ENCODE data around the gene ZNF562.
A peak's percentile ranks its signal among the peaks of the same experiment; 100 is the strongest.
"Not testable (repeated sequence)": the region's sequence is repeated elsewhere in the genome, so short reads cannot be mapped to it uniquely, and the experiment has no call there.

The ZNF562 gene

DNA sequence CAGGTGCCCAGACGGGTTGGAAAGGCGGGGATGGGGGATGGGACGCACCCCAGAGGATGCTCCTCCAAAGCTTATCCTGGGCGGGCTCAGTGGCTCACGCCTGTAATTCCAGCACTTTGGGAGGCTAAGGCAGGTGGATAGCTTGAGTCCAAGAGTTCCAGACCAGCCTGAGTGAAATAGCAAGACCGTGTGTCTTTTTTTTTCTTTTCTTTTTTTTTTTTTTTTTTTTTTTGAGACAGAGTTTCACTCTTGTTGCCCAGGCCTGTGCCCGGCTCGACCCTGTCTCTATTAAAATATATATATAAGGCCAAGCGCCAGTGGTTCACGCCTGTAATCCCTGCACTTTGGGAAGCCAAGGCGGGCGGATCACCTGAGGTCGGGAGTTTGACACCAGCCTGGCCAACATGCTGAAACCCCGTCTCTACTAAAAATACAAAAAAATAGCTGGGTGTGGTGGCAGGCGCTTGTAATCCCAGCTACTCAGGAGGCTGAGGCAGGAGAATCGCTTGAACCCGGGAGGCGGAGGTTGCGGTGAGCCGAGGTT is 530 bp upstream of the ZNF562 start:
- Histone ChIP-seq H3K9ac (ENCODE audit: low read depth, low read length) (peak overlapping the region; percentile 90), H3K36me3 (ENCODE audit: insufficient read depth, low read length) (peaks cover 31% of the 10 kb centered on the region), H3K4me3 (ENCODE audit: low read length) (peak overlapping the region; percentile 87), H3K4me2 (ENCODE audit: low read length) (peak overlapping the region; percentile 81), H3K9me3 (replicated peaks; ENCODE audit: low read length) (peaks cover 15% of the 10 kb centered on the region)
- not testable (repeated sequence) for H3K27me3 ChIP-seq (ENCODE audit: control insufficient read depth, insufficient read depth, low read length); H3K4me1 ChIP-seq (ENCODE audit: control insufficient read depth, insufficient read depth, low read length)

GRCh38 chr19:9673912-9674662 is 813 bp downstream of the ZNF562 start:
- Histone ChIP-seq H3K4me3 (ENCODE audit: low read length) (peak overlapping the region; percentile 87), H3K9ac (ENCODE audit: low read depth, low read length) (peak overlapping the region; percentile 90), H3K27me3 (ENCODE audit: control insufficient read depth, insufficient read depth, low read length) (no peaks in the 10 kb centered on the region)

DNA sequence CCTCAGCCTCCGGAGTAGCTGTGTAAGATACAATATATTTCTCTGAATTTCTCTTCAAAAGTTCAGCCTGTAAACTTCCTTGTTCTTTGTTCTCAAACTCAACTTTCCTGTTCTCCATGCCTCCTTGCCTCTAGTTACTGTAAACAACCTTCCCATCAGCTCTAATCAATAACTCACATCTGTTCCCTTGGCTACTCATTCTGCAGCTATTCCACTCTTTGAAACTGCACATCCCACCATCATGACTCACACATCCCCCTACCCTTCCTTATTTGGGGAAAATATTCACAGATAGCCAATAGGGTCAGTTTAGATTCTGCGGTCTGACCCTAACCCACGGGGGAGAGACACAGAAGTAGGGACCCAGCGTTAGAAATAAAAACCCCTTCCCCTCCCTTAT is 2.0 kb downstream of the ZNF562 start:
- Histone ChIP-seq H3K9ac (ENCODE audit: low read depth, low read length) (no peak overlapping the region), H3K4me3 (ENCODE audit: low read length) (no peak overlapping the region), H3K9me3 (replicated peaks; ENCODE audit: low read length) (peaks cover 19% of the 10 kb centered on the region), H3K27me3 (ENCODE audit: control insufficient read depth, insufficient read depth, low read length) (no peaks in the 10 kb centered on the region), H3K4me1 (ENCODE audit: control insufficient read depth, insufficient read depth, low read length) (no peaks in the 10 kb centered on the region), H3K36me3 (ENCODE audit: insufficient read depth, low read length) (peaks cover 43% of the 10 kb centered on the region), H3K4me2 (ENCODE audit: low read length) (no peak overlapping the region)

More at GRCh38 chr19:9673912-9674662, 813 bp downstream of the ZNF562 start:
- H3K9me3 ChIP-seq (replicated peaks; ENCODE audit: low read length), result peaks cover 15% of the 10 kb centered on the region
- peaks cover 36% of the 10 kb centered on the region for H3K36me3 ChIP-seq (ENCODE audit: insufficient read depth, low read length)
- H3K4me2 ChIP-seq (ENCODE audit: low read length), result peak overlapping the region; percentile 81
- no peaks in the 10 kb centered on the region for H3K4me1 ChIP-seq (ENCODE audit: control insufficient read depth, insufficient read depth, low read length)

DNA sequence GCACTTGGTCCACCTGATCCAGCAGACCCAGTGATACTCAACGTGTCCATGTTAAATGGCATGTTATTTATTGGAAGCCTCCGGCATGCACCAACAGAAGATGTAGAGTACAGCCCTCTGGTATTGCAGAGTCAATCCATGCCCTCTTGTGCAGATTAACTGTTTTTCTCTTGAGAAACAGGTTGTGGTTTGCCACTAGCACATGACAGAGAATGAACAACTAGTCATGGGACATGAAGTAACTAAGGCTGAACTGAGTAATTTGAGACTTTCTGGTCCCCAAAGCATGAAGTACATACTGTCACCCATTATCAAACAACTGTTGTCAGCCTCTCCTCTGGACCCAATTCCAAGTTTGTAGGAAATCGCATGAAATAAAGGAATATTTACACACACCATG is 3.2 kb downstream of the ZNF562 start:
- Histone ChIP-seq H3K4me1 (ENCODE audit: control insufficient read depth, insufficient read depth, low read length) (no peaks in the 10 kb centered on the region), H3K36me3 (ENCODE audit: insufficient read depth, low read length) (peaks cover 44% of the 10 kb centered on the region), H3K4me3 (ENCODE audit: low read length) (no peak overlapping the region), H3K9ac (ENCODE audit: low read depth, low read length) (no peak overlapping the region), H3K4me2 (ENCODE audit: low read length) (no peak overlapping the region), H3K27me3 (ENCODE audit: control insufficient read depth, insufficient read depth, low read length) (no peaks in the 10 kb centered on the region), H3K9me3 (replicated peaks; ENCODE audit: low read length) (peaks cover 19% of the 10 kb centered on the region)

DNA sequence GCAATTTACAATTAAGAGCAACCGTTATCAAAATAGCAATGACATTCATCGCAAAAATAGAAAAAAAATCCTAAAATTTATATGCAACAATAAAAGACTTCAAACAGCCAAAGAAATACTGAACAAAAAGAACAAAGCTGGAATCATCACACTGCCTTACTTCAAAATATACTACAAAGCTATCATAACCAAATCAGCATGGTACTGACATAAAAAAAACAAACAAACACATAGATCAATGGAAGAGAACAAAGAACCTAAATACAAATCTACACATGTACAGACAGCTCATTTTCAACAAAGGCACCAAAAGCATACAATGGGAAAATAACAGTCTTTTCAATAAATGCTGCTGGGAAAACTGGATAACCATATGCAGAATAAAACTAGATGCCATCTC is 6.4 kb downstream of the ZNF562 start:
- Histone ChIP-seq H3K36me3 (ENCODE audit: insufficient read depth, low read length) (peaks cover 45% of the 10 kb centered on the region), H3K27me3 (ENCODE audit: control insufficient read depth, insufficient read depth, low read length) (no peaks in the 10 kb centered on the region), H3K9ac (ENCODE audit: low read depth, low read length) (no peak overlapping the region), H3K4me3 (ENCODE audit: low read length) (no peak overlapping the region), H3K9me3 (replicated peaks; ENCODE audit: low read length) (peaks cover 13% of the 10 kb centered on the region), H3K4me1 (ENCODE audit: control insufficient read depth, insufficient read depth, low read length) (no peaks in the 10 kb centered on the region), H3K4me2 (ENCODE audit: low read length) (no peak overlapping the region)

GRCh38 chr19:9667898-9668297 is 7.0 kb downstream of the ZNF562 start:
- Histone ChIP-seq H3K4me2 (ENCODE audit: low read length) (no peak overlapping the region), H3K9me3 (replicated peaks; ENCODE audit: low read length) (peaks cover 7% of the 10 kb centered on the region), H3K4me3 (ENCODE audit: low read length) (no peak overlapping the region), H3K36me3 (ENCODE audit: insufficient read depth, low read length) (peaks cover 40% of the 10 kb centered on the region), H3K27me3 (ENCODE audit: control insufficient read depth, insufficient read depth, low read length) (no peaks in the 10 kb centered on the region), H3K9ac (ENCODE audit: low read depth, low read length) (no peak overlapping the region), H3K4me1 (ENCODE audit: control insufficient read depth, insufficient read depth, low read length) (no peaks in the 10 kb centered on the region)

DNA sequence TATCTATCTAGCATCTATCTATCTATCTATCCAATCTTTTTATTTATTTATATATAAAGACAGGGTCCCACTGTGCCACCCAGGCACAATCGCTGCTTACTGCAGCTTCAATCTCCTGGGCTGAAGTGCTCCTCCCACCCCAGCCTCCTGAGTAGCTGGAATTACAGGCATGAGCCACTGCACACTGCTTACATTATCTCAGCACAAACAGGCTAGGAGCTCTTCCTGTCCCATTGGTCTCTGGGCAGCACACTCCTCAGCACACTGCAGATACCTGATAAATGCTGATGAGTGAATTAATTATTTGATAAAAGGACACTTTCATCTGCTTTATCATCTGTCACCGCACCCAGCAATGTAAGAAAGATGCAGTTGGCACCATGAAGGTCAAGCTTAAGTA is 16.1 kb downstream of the ZNF562 start:
- H3K36me3 ChIP-seq (ENCODE audit: insufficient read depth, low read length), result peaks cover 36% of the 10 kb centered on the region
- H3K4me2 ChIP-seq (ENCODE audit: low read length), result no peak overlapping the region
- peaks cover 14% of the 10 kb centered on the region for H3K4me1 ChIP-seq (ENCODE audit: control insufficient read depth, insufficient read depth, low read length)
- H3K9ac ChIP-seq (ENCODE audit: low read depth, low read length), result no peak overlapping the region
- no peaks in the 10 kb centered on the region for H3K27me3 ChIP-seq (ENCODE audit: control insufficient read depth, insufficient read depth, low read length)
- H3K9me3 ChIP-seq (replicated peaks; ENCODE audit: low read length), result peaks cover 12% of the 10 kb centered on the region
- no peak overlapping the region for H3K4me3 ChIP-seq (ENCODE audit: low read length)

DNA sequence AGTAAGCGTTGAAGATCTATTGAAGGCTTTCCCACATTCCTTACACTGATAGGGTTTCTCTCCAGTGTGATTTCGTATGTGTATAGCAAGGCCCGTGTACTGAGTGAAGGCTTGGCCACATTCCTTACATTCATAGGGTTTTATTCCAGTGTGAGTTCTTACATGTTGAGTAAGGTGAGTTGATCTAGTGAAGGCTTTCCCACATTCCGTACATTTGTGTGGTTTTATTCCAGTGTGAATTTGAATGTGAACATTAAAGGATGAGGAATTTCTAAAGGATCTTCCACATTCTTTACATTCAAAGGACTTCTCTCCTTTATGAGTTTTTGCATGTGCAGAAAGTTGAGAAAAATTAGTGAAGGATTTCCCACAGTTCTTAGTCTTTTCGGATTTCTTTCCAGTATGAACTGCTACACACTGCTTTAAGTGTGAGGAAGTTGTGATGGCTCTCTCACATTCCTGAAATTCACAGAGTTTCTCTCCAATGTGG is 21.8 kb downstream of the ZNF562 start:
- not testable (repeated sequence) for H3K27me3 ChIP-seq (ENCODE audit: control insufficient read depth, insufficient read depth, low read length); H3K4me3 ChIP-seq (ENCODE audit: low read length); H3K9ac ChIP-seq (ENCODE audit: low read depth, low read length); H3K4me2 ChIP-seq (ENCODE audit: low read length)
- Histone ChIP-seq H3K36me3 (ENCODE audit: insufficient read depth, low read length) (peaks cover 69% of the 10 kb centered on the region), H3K4me1 (ENCODE audit: control insufficient read depth, insufficient read depth, low read length) (peaks cover 14% of the 10 kb centered on the region), H3K9me3 (replicated peaks; ENCODE audit: low read length) (peaks cover 31% of the 10 kb centered on the region)

DNA sequence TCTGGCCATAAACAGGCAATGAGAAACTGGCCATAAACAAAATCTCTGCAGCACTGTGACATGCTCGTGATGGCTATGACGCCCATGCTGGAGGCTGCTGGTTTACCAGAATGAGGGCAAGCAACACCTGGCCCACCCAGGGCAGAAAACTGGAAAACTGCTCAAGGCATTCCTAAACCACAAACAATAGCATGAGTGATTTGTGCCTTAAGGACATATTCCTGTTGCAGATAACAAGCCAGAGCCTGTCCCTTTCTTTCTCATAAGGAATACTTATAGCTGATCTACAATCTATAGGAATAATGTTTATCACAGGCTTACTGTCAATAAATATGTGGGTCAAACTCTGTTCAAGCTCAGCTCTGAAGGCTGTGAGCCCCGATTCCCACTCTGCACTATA is 23.4 kb downstream of the ZNF562 start:
- peaks cover 66% of the 10 kb centered on the region for H3K36me3 ChIP-seq (ENCODE audit: insufficient read depth, low read length)
- not testable (repeated sequence) for H3K9ac ChIP-seq (ENCODE audit: low read depth, low read length); H3K4me2 ChIP-seq (ENCODE audit: low read length); H3K27me3 ChIP-seq (ENCODE audit: control insufficient read depth, insufficient read depth, low read length); H3K4me1 ChIP-seq (ENCODE audit: control insufficient read depth, insufficient read depth, low read length); H3K4me3 ChIP-seq (ENCODE audit: low read length)
- peaks cover 31% of the 10 kb centered on the region for H3K9me3 ChIP-seq (replicated peaks; ENCODE audit: low read length)

- Histone ChIP-seq H3K9ac (ENCODE audit: low read depth, low read length) (no peak overlapping the region), H3K4me1 (ENCODE audit: control insufficient read depth, insufficient read depth, low read length) (no peaks in the 10 kb centered on the region), H3K36me3 (ENCODE audit: insufficient read depth, low read length) (peaks cover 59% of the 10 kb centered on the region), H3K4me2 (ENCODE audit: low read length) (no peak overlapping the region), H3K4me3 (ENCODE audit: low read length) (no peak overlapping the region), H3K27me3 (ENCODE audit: control insufficient read depth, insufficient read depth, low read length) (no peaks in the 10 kb centered on the region), H3K9me3 (replicated peaks; ENCODE audit: low read length) (peaks cover 28% of the 10 kb centered on the region)
Measured at GRCh38 chr19:9650345-9650744, 24.6 kb downstream of the ZNF562 start.

GRCh38 chr19:9645472-9645871 is 29.4 kb downstream of the ZNF562 start:
- Histone ChIP-seq H3K4me3 (ENCODE audit: low read length) (no peak overlapping the region), H3K9me3 (replicated peaks; ENCODE audit: low read length) (no peaks in the 10 kb centered on the region), H3K27me3 (ENCODE audit: control insufficient read depth, insufficient read depth, low read length) (no peaks in the 10 kb centered on the region), H3K9ac (ENCODE audit: low read depth, low read length) (no peak overlapping the region), H3K36me3 (ENCODE audit: insufficient read depth, low read length) (peaks cover 18% of the 10 kb centered on the region), H3K4me2 (ENCODE audit: low read length) (no peak overlapping the region), H3K4me1 (ENCODE audit: control insufficient read depth, insufficient read depth, low read length) (no peaks in the 10 kb centered on the region)

DNA sequence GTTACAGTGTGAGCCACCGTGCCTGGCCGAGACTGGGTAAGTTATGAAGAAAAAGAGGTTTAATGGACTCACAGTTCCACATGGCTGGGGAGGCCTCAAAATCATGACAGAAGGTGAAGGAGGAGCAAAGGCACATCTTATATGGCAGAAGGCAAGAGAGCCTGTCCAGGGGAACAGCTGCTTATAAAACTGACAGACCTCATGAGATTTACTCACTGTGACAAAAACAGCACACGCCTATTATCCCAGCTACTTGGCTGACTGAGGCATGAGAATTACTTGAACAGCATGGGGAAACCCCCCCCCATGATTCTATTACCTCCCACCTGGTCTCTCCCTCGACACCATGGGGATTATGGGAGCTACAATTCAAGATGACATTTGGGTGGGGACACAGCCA is 30.4 kb downstream of the ZNF562 start:
- H3K4me1 ChIP-seq (ENCODE audit: control insufficient read depth, insufficient read depth, low read length), result no peaks in the 10 kb centered on the region
- H3K4me3 ChIP-seq (ENCODE audit: low read length), result no peak overlapping the region
- H3K4me2 ChIP-seq (ENCODE audit: low read length), result no peak overlapping the region
- H3K9me3 ChIP-seq (replicated peaks; ENCODE audit: low read length), result no peaks in the 10 kb centered on the region
- H3K36me3 ChIP-seq (ENCODE audit: insufficient read depth, low read length), result peaks cover 15% of the 10 kb centered on the region
- H3K9ac ChIP-seq (ENCODE audit: low read depth, low read length), result no peak overlapping the region
- H3K27me3 ChIP-seq (ENCODE audit: control insufficient read depth, insufficient read depth, low read length), result no peaks in the 10 kb centered on the region
